NT2/D1 (cell line): ENCODE data around the gene ADAMTS10.

Experiments
- YY1 ChIP-seq: IDR thresholded peaks from 2 replicates; pipeline ENCODE4 v1.6.1; 2011; ENCODE audit not compliant: insufficient read length, insufficient read depth
- ZNF274 ChIP-seq: IDR thresholded peaks from 2 replicates; pipeline ENCODE4 v1.6.1; 2011; ENCODE audit warnings: mild to moderate bottlenecking, low read depth, low read length

- no peak for TF ChIP-seq YY1
- no peak for TF ChIP-seq ZNF274
Measured at GRCh38 chr19:8631425-8631819, 20.9 kb upstream of the ADAMTS10 start.
